Activated naive CD4-positive, alpha-beta T cell treated with anti-CD3 and anti-CD28 coated beads, Interleukin-2, amount 50 U/mL, for 16 hours (primary cell): ENCODE results near the gene CFAP77.

Experiments used
- DNase-seq: peaks from one replicate; pipeline ENCODE4 v3.0.0-alpha.2; 2020

Gene CFAP77

GRCh38 chr9:132585954-132586829 lies 176.2 kb downstream of the CFAP77 start:
- no peak for DNase-seq

GRCh38 chr9:132586830-132587591 lies 177.0 kb downstream of the CFAP77 start:
- DNase-seq: no peak

- DNase-seq: no peak
Measured at GRCh38 chr9:132587592-132587955, 177.6 kb downstream of the CFAP77 start.

GRCh38 chr9:132588098-132588497 lies 178.1 kb downstream of the CFAP77 start:
- DNase-seq: no peak

GRCh38 chr9:132588501-132589147 lies 178.6 kb downstream of the CFAP77 start:
- DNase-seq: no peak

- no peak for DNase-seq
Measured at GRCh38 chr9:132589148-132590036, 179.4 kb downstream of the CFAP77 start.

- DNase-seq: no peak
Measured at GRCh38 chr9:132590037-132590317, 180.0 kb downstream of the CFAP77 start.

- no peak for DNase-seq
Measured at GRCh38 chr9:132590318-132591182, 180.5 kb downstream of the CFAP77 start.

GRCh38 chr9:132591244-132591643 lies 181.2 kb downstream of the CFAP77 start:
- DNase-seq: no peak

- DNase-seq: no peak
Measured at GRCh38 chr9:132591751-132592314, 181.8 kb downstream of the CFAP77 start.

GRCh38 chr9:132592451-132592850 lies 182.4 kb downstream of the CFAP77 start:
- DNase-seq: no peak

- no peak for DNase-seq
Measured at GRCh38 chr9:132594412-132594811, 184.4 kb downstream of the CFAP77 start.

- no peak for DNase-seq
Measured at GRCh38 chr9:132595319-132595718, 185.3 kb downstream of the CFAP77 start.

GRCh38 chr9:132596200-132596599 lies 186.2 kb downstream of the CFAP77 start:
- DNase-seq: no peak

- DNase-seq: no peak
Measured at GRCh38 chr9:132597073-132597775, 187.2 kb downstream of the CFAP77 start.

GRCh38 chr9:132600326-132600984 lies 190.4 kb downstream of the CFAP77 start:
- no peak for DNase-seq

- DNase-seq: no peak
Measured at GRCh38 chr9:132602207-132602606, 192.2 kb downstream of the CFAP77 start.

- DNase-seq: no peak
Measured at GRCh38 chr9:132605387-132605786, 195.4 kb downstream of the CFAP77 start.

GRCh38 chr9:132606066-132606465 lies 196.1 kb downstream of the CFAP77 start:
- DNase-seq: no peak

GRCh38 chr9:132609184-132609583 lies 199.2 kb downstream of the CFAP77 start:
- DNase-seq: no peak
